ENCODE results near the gene DCST2. TPM values are rescaled to one million over a fixed set of nuclear protein-coding genes. Genes with fewer than 3 reads are reported as not detected.
"Not testable (repeated sequence)": the region's sequence is repeated elsewhere in the genome, so short reads cannot be mapped to it uniquely, and the experiment has no call there.

DCST2 gene
- total RNA-seq, 4 donors from 2014 or later: 3.8 to 11.5 (median 6.3) TPM

GRCh38 chr1:155000411-155000725, 33.2 kb downstream of the DCST2 start:
- DNase-seq (ENCODE audit: low spot score in 2 of 2): peak in 1 of 2 donors; percentile 89
- no peak for TF ChIP-seq POLR2A (IDR thresholded peaks at IDR 0.05)
- WGBS, 2 donors: 1 to 3% methylated on average over 10 to 13 of the region's 13 CpGs
- H3K4me3 ChIP-seq (ENCODE audit: low read depth, poor library complexity, severe bottlenecking): peak overlapping the region; percentile 4
- intact Hi-C loops (cut with DNase I; ENCODE audit: low total_unique reads): no loop called here

- DNase-seq (ENCODE audit: low spot score in 2 of 2): peak in 1 of 2 donors; percentile 88
- intact Hi-C loops (cut with DNase I; ENCODE audit: low total_unique reads): no loop called here
- H3K4me3 ChIP-seq (ENCODE audit: low read depth, poor library complexity, severe bottlenecking): peak overlapping the region; percentile 4
- no peak for TF ChIP-seq CTCF (IDR thresholded peaks at IDR 0.05)
- TF ChIP-seq POLR2A (IDR thresholded peaks at IDR 0.05): no peak
- WGBS, 2 donors: 1 to 2% methylated on average over 29 to 49 of the region's 50 CpGs
Observed at GRCh38 chr1:154999571-155000410, 33.8 kb downstream of the DCST2 start.

- peak in 1 of 2 donors; percentile 93 for DNase-seq (ENCODE audit: low spot score in 2 of 2)
- 12 to 13% methylated on average over 28 to 31 of the region's 40 CpGs for WGBS, 2 donors
- intact Hi-C loops (cut with DNase I; ENCODE audit: low total_unique reads): no loop called here
- H3K4me3 ChIP-seq (ENCODE audit: low read depth, poor library complexity, severe bottlenecking): no peak overlapping the region
- TF ChIP-seq POLR2A (IDR thresholded peaks at IDR 0.05) (no peak), CTCF (IDR thresholded peaks at IDR 0.05) (peak in 1 of 3 donors; percentile 53)
Observed at GRCh38 chr1:154998818-154999570, 34.6 kb downstream of the DCST2 start.

- 69 to 71% methylated on average over 16 of the region's 16 CpGs for WGBS, 2 donors
- DNase-seq (ENCODE audit: low spot score in 2 of 2): peak; percentile 19 to 85
- intact Hi-C loops (cut with DNase I; ENCODE audit: low total_unique reads): no loop called here
- no peak overlapping the region for H3K4me3 ChIP-seq (ENCODE audit: low read depth, poor library complexity, severe bottlenecking)
- TF ChIP-seq POLR2A (IDR thresholded peaks at IDR 0.05) (no peak), CTCF (IDR thresholded peaks at IDR 0.05) (no peak)
Observed at GRCh38 chr1:154998201-154998780, 35.3 kb downstream of the DCST2 start.

GRCh38 chr1:154996966-154997701, 36.4 kb downstream of the DCST2 start:
- 81 to 83% methylated on average over 15 of the region's 15 CpGs for WGBS, 2 donors
- TF ChIP-seq POLR2A (IDR thresholded peaks at IDR 0.05) (no peak), CTCF (IDR thresholded peaks at IDR 0.05) (no peak)
- peak in 1 of 2 donors; percentile 79 for DNase-seq (ENCODE audit: low spot score in 2 of 2)
- intact Hi-C loops (cut with DNase I; ENCODE audit: low total_unique reads): no loop called here
- H3K4me3 ChIP-seq (ENCODE audit: low read depth, poor library complexity, severe bottlenecking): no peak overlapping the region

GRCh38 chr1:154995301-154995983, 38.1 kb downstream of the DCST2 start:
- DNase-seq (ENCODE audit: low spot score in 2 of 2): peak in 1 of 2 donors; percentile 15
- H3K4me3 ChIP-seq (ENCODE audit: low read depth, poor library complexity, severe bottlenecking); intact Hi-C loops (cut with DNase I; ENCODE audit: low total_unique reads): not testable (repeated sequence)
- 49 to 59% methylated on average over 13 of the region's 13 CpGs for WGBS, 2 donors

Measured in lower leg skin (tissue), 4 donors.